ENCODE data around the gene MVB12A.

Gene MVB12A

GRCh38 chr19:17424743-17425365 is 5.0 kb downstream of the MVB12A start:
- peak; percentile 47 for TF ChIP-seq CTCF (IDR thresholded peaks at IDR 0.05; ENCODE audit: low read depth, low read length, missing control alignments)
- H3K4me3 ChIP-seq (ENCODE audit: low read depth, low read length), result no peak overlapping the region
- no peak for DNase-seq (ENCODE audit: low read depth)

- no peak overlapping the region for H3K4me3 ChIP-seq (ENCODE audit: low read depth, low read length)
- DNase-seq (ENCODE audit: low read depth), result no peak
- no peak for TF ChIP-seq CTCF (IDR thresholded peaks at IDR 0.05; ENCODE audit: low read depth, low read length, missing control alignments)
Measured at GRCh38 chr19:17429641-17430113, 9.8 kb downstream of the MVB12A start.

- no peak overlapping the region for H3K4me3 ChIP-seq (ENCODE audit: low read depth, low read length)
- DNase-seq (ENCODE audit: low read depth), result no peak
- no peak for TF ChIP-seq CTCF (IDR thresholded peaks at IDR 0.05; ENCODE audit: low read depth, low read length, missing control alignments)
Measured at GRCh38 chr19:17431417-17431816, 11.6 kb downstream of the MVB12A start.

GRCh38 chr19:17435218-17435617 is 15.4 kb downstream of the MVB12A start:
- TF ChIP-seq CTCF (IDR thresholded peaks at IDR 0.05; ENCODE audit: low read depth, low read length, missing control alignments), result no peak
- no peak for DNase-seq (ENCODE audit: low read depth)

GRCh38 chr19:17436094-17436873 is 16.4 kb downstream of the MVB12A start:
- TF ChIP-seq CTCF (IDR thresholded peaks at IDR 0.05; ENCODE audit: low read depth, low read length, missing control alignments), result no peak
- no peak for DNase-seq (ENCODE audit: low read depth)
- H3K4me3 ChIP-seq (ENCODE audit: low read depth, low read length), result no peak overlapping the region

More at GRCh38 chr19:17435218-17435617, 15.4 kb downstream of the MVB12A start:
- no peak overlapping the region for H3K4me3 ChIP-seq (ENCODE audit: low read depth, low read length)

- no peak overlapping the region for H3K4me3 ChIP-seq (ENCODE audit: low read depth, low read length)
- TF ChIP-seq CTCF (IDR thresholded peaks at IDR 0.05; ENCODE audit: low read depth, low read length, missing control alignments), result no peak
- no peak for DNase-seq (ENCODE audit: low read depth)
Measured at GRCh38 chr19:17436874-17437267, 17.0 kb downstream of the MVB12A start.
